Activated CD4-positive, alpha-beta T cell treated with anti-CD3 and anti-CD28 coated beads, Interleukin-2, amount 10 ng/mL, durations not matched to agents 7 days and 5 days (primary cell): Measurements from ENCODE around the gene PALD1. TPM values are rescaled to one million over a fixed set of nuclear protein-coding genes. Genes with fewer than 3 reads are reported as not detected.

Experiments
- CTCF ChIA-PET: fragments of 350-600 bp; sonication (Branson Sonifier 250); formaldehyde crosslinking; loops from one replicate; lab custom pipeline; 2021; ENCODE audit warnings: antibody characterized with exemption; lab: Charles Lee
- POLR2A ChIA-PET: fragments of 350-600 bp; sonication (Branson Sonifier 250); formaldehyde crosslinking; loops from one replicate; lab custom pipeline; 2021; ENCODE audit warnings: antibody characterized with exemption; lab: Charles Lee
- DNase-seq: peaks from one replicate; pipeline ENCODE4 v3.0.0-alpha.2; 2020
- H3K27ac Mint-ChIP-seq: one replicate; pipeline ENCODE4 v1.8.0; 2021; ENCODE audit warnings: mild to moderate bottlenecking, moderate library complexity, mixed read lengths
- H3K27me3 Mint-ChIP-seq: one replicate; pipeline ENCODE4 v1.8.0; 2021; ENCODE audit warnings: mixed read lengths
- H3K36me3 Mint-ChIP-seq: one replicate; pipeline ENCODE4 v1.8.0; 2021; ENCODE audit warnings: low read depth, mixed read lengths
- H3K4me1 Mint-ChIP-seq: one replicate; pipeline ENCODE4 v1.8.0; 2021; ENCODE audit warnings: mixed read lengths
- H3K4me3 Mint-ChIP-seq: one replicate; pipeline ENCODE4 v1.8.0; 2021; ENCODE audit warnings: mild to moderate bottlenecking, moderate library complexity, mixed read lengths
- H3K9me3 Mint-ChIP-seq: one replicate; pipeline ENCODE4 v1.8.0; 2021; ENCODE audit warnings: mixed read lengths
- total RNA-seq, 2 experiments: library from RNA; stranded (reverse); gene quantifications; one replicate each; pipeline ENCODE4 v1.2.3, GENCODE V29; 2021

PALD1 gene
- total RNA-seq, 2 experiments from 2014 or later: 1.2 to 1.5 TPM

DNA sequence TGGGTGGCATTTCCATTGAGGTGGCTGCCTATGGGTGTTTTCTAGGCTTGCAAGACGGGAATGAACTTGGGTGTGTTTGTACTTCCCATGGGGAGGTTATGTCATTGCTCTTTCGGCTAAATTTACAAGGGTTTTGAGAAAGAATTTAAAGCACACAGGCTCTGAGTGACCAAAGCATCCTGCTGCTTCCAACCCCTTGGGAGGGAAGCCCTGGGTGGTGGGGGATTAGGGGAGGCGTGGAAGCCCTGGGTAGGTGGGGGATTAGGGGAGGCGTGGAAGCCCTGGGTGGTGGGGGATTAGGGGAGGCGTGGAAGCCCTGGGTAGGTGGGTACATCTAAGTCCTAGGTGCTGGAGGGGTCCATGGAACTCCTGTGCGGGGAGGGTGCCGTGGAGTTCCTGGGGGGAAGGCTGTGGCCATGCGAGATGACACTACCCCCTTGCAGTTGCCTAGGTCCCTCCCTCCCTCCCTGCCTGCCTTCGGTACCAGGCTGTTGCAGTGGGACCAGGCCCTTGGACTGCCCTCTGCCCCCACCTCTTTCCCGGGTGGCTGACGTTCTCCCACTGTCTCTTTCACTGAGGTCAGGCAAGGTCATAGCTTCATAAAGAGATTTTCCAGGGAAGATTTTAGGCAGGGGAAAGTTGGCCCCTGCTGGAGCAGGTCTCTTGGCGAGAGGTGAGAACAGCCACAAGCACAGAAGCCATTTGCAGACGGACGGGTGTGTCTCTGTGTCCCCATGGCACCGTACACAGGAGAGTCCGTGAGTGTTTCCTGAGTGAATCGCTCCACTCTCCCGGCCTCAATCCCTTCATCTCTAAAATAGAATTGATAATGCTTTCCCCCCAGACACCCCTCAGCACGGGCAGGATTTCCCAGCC, 104.5 kb downstream of the PALD1 start:
- Mint-ChIP-seq H3K27ac (no peak overlapping the region), H3K36me3 (peaks cover 4% of the 10 kb centered on the region), H3K9me3 (peaks cover 3% of the 10 kb centered on the region), H3K27me3 (peaks cover 3% of the 10 kb centered on the region), H3K4me3 (no peak overlapping the region), H3K4me1 (peaks cover 29% of the 10 kb centered on the region)
- CTCF ChIA-PET: interaction anchor here (0.6 to 1.3 kb wide), 3 partner anchors 9 to 136 kb away, joined by 3 to 4 read pairs (median 4); no protein-coding TSS in a partner anchor
- no peak for DNase-seq
- POLR2A ChIA-PET: no interaction called here

- ChIA-PET POLR2A (no interaction called here), CTCF (interaction anchor here (1.1 to 1.3 kb wide), 2 partner anchors 9 to 13 kb away, joined by 3 to 4 read pairs; no protein-coding TSS in a partner anchor)
- Mint-ChIP-seq H3K4me1 (peaks cover 23% of the 10 kb centered on the region), H3K4me3 (no peak overlapping the region), H3K27me3 (peaks cover 7% of the 10 kb centered on the region), H3K36me3 (peaks cover 4% of the 10 kb centered on the region), H3K9me3 (peaks cover 3% of the 10 kb centered on the region), H3K27ac (no peak overlapping the region)
- DNase-seq: no peak
Observed at GRCh38 chr10:70583669-70584037, 105.1 kb downstream of the PALD1 start.

DNA sequence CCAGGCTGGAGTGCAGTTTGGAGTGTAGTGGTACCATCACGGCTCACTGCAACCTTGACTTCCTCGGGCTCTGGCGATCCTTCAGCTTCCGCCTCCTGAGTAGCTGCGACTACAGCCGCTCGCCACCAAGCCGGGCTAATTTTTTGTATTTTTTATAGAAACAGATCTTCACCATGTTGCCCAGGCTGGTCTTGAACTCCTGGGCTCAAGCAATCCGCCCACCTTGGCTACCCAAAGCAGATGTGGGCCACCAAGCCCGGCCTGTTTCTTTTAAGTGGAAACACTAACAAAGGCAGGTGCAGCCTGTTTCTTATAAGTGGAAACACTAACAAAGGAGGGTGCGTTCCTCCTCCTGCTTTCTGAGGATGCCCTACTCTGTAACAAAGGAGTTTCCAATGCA, 105.8 kb downstream of the PALD1 start:
- no peak for DNase-seq
- no peak overlapping the region for H3K27ac Mint-ChIP-seq
- CTCF ChIA-PET: interaction anchor here (1.1 to 1.3 kb wide), 2 partner anchors 8 to 14 kb away, joined by 3 to 4 read pairs; no protein-coding TSS in a partner anchor
- peaks cover 4% of the 10 kb centered on the region for H3K36me3 Mint-ChIP-seq
- H3K4me3 Mint-ChIP-seq: no peak overlapping the region
- POLR2A ChIA-PET: no interaction called here
- H3K4me1 Mint-ChIP-seq: peaks cover 15% of the 10 kb centered on the region
- H3K27me3 Mint-ChIP-seq: peaks cover 13% of the 10 kb centered on the region
- peaks cover 3% of the 10 kb centered on the region for H3K9me3 Mint-ChIP-seq

GRCh38 chr10:70584909-70585544, 106.5 kb downstream of the PALD1 start:
- Mint-ChIP-seq H3K9me3 (no peaks in the 10 kb centered on the region), H3K4me1 (peaks cover 9% of the 10 kb centered on the region), H3K36me3 (no peaks in the 10 kb centered on the region), H3K27me3 (peaks cover 15% of the 10 kb centered on the region), H3K27ac (no peak overlapping the region), H3K4me3 (no peak overlapping the region)
- ChIA-PET POLR2A (no interaction called here), CTCF (interaction anchor here (0.9 to 1.1 kb wide), 2 partner anchors 15 to 34 kb away, joined by 3 read pairs; no protein-coding TSS in a partner anchor)
- no peak for DNase-seq

- Mint-ChIP-seq H3K4me3 (no peak overlapping the region), H3K36me3 (no peaks in the 10 kb centered on the region), H3K27me3 (peaks cover 17% of the 10 kb centered on the region), H3K4me1 (peaks cover 6% of the 10 kb centered on the region), H3K27ac (no peak overlapping the region), H3K9me3 (no peaks in the 10 kb centered on the region)
- CTCF ChIA-PET: interaction anchor here (0.9 to 1.7 kb wide), 3 partner anchors 10 to 33 kb away, joined by 3 to 5 read pairs (median 4); no protein-coding TSS in a partner anchor
- POLR2A ChIA-PET: no interaction called here
- no peak for DNase-seq
Observed at GRCh38 chr10:70585578-70586169, 107.1 kb downstream of the PALD1 start.

DNA sequence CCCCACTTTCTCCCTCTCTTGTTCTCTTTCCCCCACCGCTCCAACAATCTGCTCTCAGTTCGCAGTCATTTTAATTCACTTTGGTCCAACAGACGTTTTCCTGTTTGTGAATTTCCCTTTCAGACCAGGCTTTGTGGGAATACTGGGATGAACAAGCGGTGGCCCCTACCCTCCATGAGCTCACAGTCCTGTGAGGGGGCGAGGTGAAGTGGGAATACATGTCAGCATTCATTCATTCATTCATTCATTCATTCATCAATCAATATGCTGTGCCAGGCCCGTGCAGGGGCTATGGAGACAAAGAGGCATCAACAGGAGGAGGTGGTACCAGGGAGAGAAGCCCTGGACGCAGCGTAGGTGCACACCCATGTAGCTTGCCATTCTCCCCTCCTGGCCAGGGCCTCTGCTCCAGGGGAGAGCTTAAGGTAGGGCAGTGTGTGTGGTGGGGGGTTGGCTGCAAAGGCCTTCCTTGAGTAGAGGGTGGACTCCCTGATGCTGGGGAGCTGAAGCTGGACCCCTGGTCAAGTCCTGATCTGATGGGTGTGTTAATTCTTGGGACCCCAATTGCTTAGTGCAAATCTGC, 107.9 kb downstream of the PALD1 start:
- POLR2A ChIA-PET: no interaction called here
- no peaks in the 10 kb centered on the region for H3K36me3 Mint-ChIP-seq

DNA sequence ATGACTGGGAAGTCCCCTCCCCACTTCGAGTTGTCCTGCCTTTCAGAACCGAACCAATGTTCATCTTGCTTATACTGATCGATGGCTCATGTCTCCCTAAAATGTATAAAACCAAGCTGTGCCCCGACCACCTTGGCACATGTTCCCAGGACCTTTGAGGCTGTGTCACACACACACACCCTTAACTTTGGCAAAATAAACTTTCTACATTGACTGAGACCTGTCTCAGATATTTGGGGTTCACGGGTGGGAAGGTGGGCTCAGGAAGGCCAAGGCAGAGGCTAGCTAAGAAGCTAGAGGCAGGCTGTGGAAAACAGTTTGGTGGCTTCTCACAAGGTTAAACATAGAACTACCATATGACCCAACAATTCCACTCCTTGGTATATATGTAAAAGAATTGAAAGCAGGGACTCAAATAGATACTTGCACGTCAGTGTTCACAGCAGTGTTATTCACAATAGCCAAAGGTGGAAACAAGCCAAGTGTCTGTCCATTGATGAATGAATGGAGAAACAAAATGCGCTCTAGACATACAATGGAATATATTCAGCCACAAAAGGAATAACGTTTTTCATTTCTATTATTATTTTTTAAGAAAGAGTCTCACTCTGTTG, 108.6 kb downstream of the PALD1 start:
- H3K9me3 Mint-ChIP-seq: no peaks in the 10 kb centered on the region
- H3K4me1 Mint-ChIP-seq: peaks cover 8% of the 10 kb centered on the region
- H3K27ac Mint-ChIP-seq: no peak overlapping the region
- H3K36me3 Mint-ChIP-seq: no peaks in the 10 kb centered on the region
- ChIA-PET POLR2A (no interaction called here), CTCF (interaction anchor here (1.4 to 2.5 kb wide), 4 partner anchors 10 to 28 kb away, joined by 3 to 6 read pairs (median 4); no protein-coding TSS in a partner anchor)
- no peak for DNase-seq
- H3K27me3 Mint-ChIP-seq: peaks cover 22% of the 10 kb centered on the region
- H3K4me3 Mint-ChIP-seq: no peak overlapping the region

More for the DNA sequence above, 107.9 kb downstream of the PALD1 start:
- H3K27ac Mint-ChIP-seq: no peak overlapping the region
- peaks cover 20% of the 10 kb centered on the region for H3K27me3 Mint-ChIP-seq
- peaks cover 9% of the 10 kb centered on the region for H3K4me1 Mint-ChIP-seq
- CTCF ChIA-PET: interaction anchor here (1.4 to 2.5 kb wide), 3 partner anchors 11 to 27 kb away, joined by 4 to 6 read pairs (median 5); no protein-coding TSS in a partner anchor
- no peak for DNase-seq
- no peak overlapping the region for H3K4me3 Mint-ChIP-seq
- no peaks in the 10 kb centered on the region for H3K9me3 Mint-ChIP-seq

DNA sequence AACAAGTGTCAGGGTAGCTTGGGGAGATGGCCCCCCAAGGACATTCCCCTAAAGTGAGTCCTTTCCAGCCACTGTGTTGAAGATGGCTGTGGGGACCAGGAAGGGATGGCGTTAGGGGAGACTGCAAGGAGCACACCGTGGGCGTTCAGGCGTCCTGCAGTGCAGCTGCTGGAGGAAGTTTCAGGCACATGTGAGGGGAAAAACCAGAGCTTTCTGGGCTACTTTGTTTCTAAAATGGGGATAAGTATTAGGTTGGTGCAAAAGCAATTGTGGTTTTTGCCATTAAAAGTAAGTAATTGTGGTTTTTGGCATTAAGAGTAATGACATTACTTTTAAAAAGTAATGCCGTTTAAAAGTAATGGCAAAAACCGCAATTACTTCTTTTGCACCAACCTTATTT, 109.7 kb downstream of the PALD1 start:
- Mint-ChIP-seq H3K36me3 (no peaks in the 10 kb centered on the region), H3K9me3 (no peaks in the 10 kb centered on the region), H3K4me3 (no peak overlapping the region), H3K4me1 (peaks cover 19% of the 10 kb centered on the region), H3K27ac (no peak overlapping the region), H3K27me3 (peaks cover 24% of the 10 kb centered on the region)
- DNase-seq: no peak
- POLR2A ChIA-PET: no interaction called here
- CTCF ChIA-PET: interaction anchor here (1.6 to 2.5 kb wide), 2 partner anchors 9 to 18 kb away, joined by 3 to 6 read pairs; no protein-coding TSS in a partner anchor

DNA sequence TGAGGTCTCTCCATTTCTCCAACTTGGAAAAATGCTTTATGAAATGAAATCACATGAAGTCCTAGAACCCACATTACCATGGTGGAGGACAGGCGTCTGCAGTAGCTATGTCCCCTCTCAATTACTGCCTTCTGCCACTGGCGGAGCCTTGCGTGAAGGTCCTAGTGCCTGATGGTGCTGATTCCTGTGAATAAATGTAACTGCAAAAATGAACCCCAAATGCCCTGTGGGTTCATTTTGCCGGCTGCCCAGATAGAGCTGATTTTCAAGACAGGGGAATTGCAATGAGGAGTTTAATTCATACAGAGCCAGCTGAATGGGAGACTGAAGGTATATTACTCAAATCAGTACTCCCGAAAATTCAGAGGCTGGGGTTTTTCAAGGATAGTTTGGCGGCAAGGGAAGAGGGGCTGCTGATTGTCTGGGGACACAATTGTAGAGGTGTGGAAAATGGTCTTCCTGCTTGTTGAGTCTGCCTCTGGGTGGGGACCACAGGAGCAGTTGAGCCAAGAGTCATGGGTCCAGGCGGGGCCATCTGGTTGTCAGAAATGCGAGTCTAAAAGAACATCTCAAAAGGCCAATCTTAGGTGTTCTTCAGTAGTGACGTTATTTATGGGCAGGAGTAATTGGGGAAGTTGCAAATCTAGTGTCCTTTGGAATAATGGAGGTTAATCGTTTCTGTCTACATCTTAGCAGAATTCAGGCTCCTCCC, 110.4 kb downstream of the PALD1 start:
- ChIA-PET POLR2A (no interaction called here), CTCF (interaction anchor here (0.8 kb wide), 1 partner anchor 9 kb away, joined by 3 read pairs; no protein-coding TSS in a partner anchor)
- H3K4me1 Mint-ChIP-seq: peaks cover 19% of the 10 kb centered on the region
- H3K27ac Mint-ChIP-seq: no peak overlapping the region
- no peak overlapping the region for H3K4me3 Mint-ChIP-seq
- H3K9me3 Mint-ChIP-seq: no peaks in the 10 kb centered on the region
- no peaks in the 10 kb centered on the region for H3K36me3 Mint-ChIP-seq
- peaks cover 24% of the 10 kb centered on the region for H3K27me3 Mint-ChIP-seq
- no peak for DNase-seq

DNA sequence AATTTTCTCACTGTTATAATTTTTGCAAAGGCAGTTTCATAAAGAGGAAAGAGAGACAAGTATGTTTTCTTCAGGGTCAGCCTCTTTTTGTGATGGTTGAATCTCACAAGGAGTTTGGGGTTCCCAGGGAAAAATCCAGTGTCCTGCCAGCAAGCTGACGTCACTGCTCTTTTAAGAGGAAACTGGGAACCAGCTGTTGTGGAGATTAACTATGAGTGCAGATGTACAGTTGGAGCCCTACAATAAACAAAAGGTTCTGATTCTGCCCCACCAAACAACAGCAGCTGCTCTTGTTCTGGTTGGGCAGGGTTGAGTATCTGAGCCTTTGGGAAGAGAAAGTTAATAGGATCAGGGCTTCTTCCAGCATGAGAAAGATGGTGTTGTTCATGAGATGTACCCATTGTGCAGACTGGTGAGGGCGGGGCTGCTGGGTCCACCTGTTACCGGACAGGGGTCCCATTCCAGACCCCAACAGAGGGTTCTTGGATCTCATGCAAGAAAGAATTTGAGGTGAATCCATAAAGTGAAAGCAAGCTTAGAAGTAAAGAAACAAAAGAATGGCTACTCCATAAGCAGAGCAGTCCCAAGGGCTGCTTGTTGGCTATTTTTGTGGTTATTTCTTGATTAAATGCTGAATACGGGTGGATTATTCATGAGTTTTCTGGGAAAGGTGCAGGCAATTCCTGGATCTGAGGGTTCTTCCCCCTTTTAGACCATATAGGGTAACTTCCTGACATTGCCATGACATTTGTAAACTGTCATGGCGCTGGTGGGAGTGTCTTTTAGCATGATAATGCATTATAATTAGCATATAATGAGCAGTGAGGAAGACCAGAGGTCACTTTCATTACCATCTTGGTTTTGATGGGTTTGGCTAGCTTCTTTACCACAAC, 111.4 kb downstream of the PALD1 start:
- Mint-ChIP-seq H3K4me1 (peaks cover 21% of the 10 kb centered on the region), H3K4me3 (no peak overlapping the region), H3K27me3 (peaks cover 24% of the 10 kb centered on the region), H3K9me3 (no peaks in the 10 kb centered on the region), H3K27ac (no peak overlapping the region), H3K36me3 (no peaks in the 10 kb centered on the region)
- ChIA-PET CTCF (no interaction called here), POLR2A (no interaction called here)
- no peak for DNase-seq
